Prostate gland (tissue), 2 donors: ENCODE measurements around the gene PTPRA.

Experiments
- CTCF ChIP-seq, 4 experiments: fragments of 200-600 bp in 2 of 4; fragments of 450-650 bp in 2 of 4; sonication (generic) in 2 of 4; IDR thresholded peaks; 1 replicate in 3 of 4; 2 replicates in 1 of 4; pipeline ENCODE4 v1.5.1; 2016 to 2019; ENCODE audit warnings: antibody characterized with exemption in 4 of 4, mild to moderate bottlenecking in 2 of 4, moderate library complexity in 2 of 4
- POLR2A ChIP-seq: fragments of 450-650 bp; IDR thresholded peaks from one replicate; pipeline ENCODE4 v1.6.1; 2016; ENCODE audit warnings: antibody characterized with exemption, mild to moderate bottlenecking
- POLR2AphosphoS5 ChIP-seq: sonication (generic); formaldehyde crosslinking; IDR thresholded peaks from one replicate; pipeline ENCODE4 v1.6.1; 2017; ENCODE audit warnings: antibody characterized with exemption

DNA sequence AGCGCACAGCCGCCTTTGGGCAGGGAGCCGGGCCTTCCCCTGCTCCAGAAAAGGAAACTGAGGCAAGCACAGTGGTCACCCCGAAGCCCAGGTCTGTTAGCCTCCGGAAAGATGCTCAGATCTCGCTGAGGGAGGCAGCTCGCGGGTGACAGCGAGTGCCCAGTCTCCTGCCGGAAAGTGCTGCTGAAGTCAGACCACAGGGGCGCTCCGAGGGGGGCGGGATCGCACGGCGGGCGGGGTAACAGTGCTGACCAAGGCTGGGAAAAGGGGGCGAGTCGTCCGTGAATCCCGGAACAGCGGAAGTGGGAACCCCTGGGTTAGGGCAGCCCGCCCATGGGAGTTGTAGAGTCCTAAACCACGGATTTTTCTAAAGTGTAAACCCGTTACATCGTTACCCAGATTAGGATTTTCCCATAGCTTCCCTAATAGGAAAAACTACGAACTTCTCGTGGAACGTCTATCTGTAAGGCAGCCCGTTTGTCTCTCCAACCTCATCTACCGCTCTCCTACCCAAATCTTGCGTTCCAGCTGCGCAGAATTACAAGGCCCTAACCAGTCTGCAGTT lies 32.2 kb upstream of the PTPRA start:
- TF ChIP-seq POLR2AphosphoS5 (no peak), CTCF (IDR thresholded peaks at IDR 0.05) (no peak), POLR2A (no peak)
